A673 (cell line): ENCODE data around the gene SELENBP1. TPM values are rescaled to one million over a fixed set of nuclear protein-coding genes. Genes with fewer than 3 reads are reported as not detected.

ENCODE experiments used
- BruUV-seq: library from RNA; stranded (reverse); fragments of 400-500 nt; replicated peaks from 2 replicates; lab custom pipeline; 2021; lab: Mats Ljungman, UMichigan
- CTCF ChIA-PET: fragments of 300-600 bp; sonication (Branson Sonifier 250); formaldehyde crosslinking; loops from one replicate; lab custom pipeline; 2022; ENCODE audit warnings: antibody characterized with exemption; lab: Charles Lee
- POLR2A ChIA-PET: fragments of 300-600 bp; sonication (Branson Sonifier 250); formaldehyde crosslinking; loops from one replicate; lab custom pipeline; 2022; ENCODE audit warnings: antibody characterized with exemption; ENCODE audit not compliant: low non-redundant PET; lab: Charles Lee
- DNase-seq: peaks from one replicate; pipeline ENCODE4 v3.0.0-alpha.2; 2015; ENCODE audit warnings: low spot score
- H3K27ac ChIP-seq: fragments of 200-600 bp; sonication (generic); 2 replicates; pipeline ENCODE4 v1.5.1; 2016; ENCODE audit warnings: mixed run types, low read depth, mild to moderate bottlenecking, mixed read lengths, antibody characterized with exemption, low read length; ENCODE audit not compliant: poor library complexity, severe bottlenecking
- H3K27me3 ChIP-seq: fragments of 200-600 bp; sonication (generic); replicated peaks from 2 replicates; pipeline ENCODE4 v1.6.1; 2017; ENCODE audit warnings: mixed run types, low read depth, mild to moderate bottlenecking, mixed read lengths, antibody characterized with exemption, low read length; ENCODE audit not compliant: insufficient read depth, poor library complexity
- H3K36me3 ChIP-seq: fragments of 200-600 bp; sonication (generic); 2 replicates; pipeline ENCODE4 v1.6.1; 2016; ENCODE audit warnings: mixed run types, mild to moderate bottlenecking, mixed read lengths, antibody characterized with exemption, low read length; ENCODE audit not compliant: insufficient read depth, poor library complexity, severe bottlenecking
- H3K4me1 ChIP-seq: fragments of 200-600 bp; sonication (generic); 2 replicates; pipeline ENCODE4 v1.6.1; 2017; ENCODE audit warnings: mixed run types, mild to moderate bottlenecking, mixed read lengths, antibody characterized with exemption, low read length; ENCODE audit not compliant: insufficient read depth, poor library complexity, severe bottlenecking
- H3K4me3 ChIP-seq: fragments of 200-600 bp; sonication (generic); 2 replicates; pipeline ENCODE4 v1.5.1; 2016; ENCODE audit warnings: low read depth, mixed run types, mild to moderate bottlenecking, mixed read lengths, low read length; ENCODE audit not compliant: poor library complexity, severe bottlenecking
- H3K9me3 ChIP-seq: fragments of 200-600 bp; sonication (generic); 2 replicates; pipeline ENCODE4 v1.6.1; 2016; ENCODE audit warnings: mixed run types, low read depth, mild to moderate bottlenecking, mixed read lengths, antibody characterized with exemption, low read length; ENCODE audit not compliant: poor library complexity, severe bottlenecking
- EZH2 ChIP-seq: fragments of 200-600 bp; sonication (generic); IDR thresholded peaks from 2 replicates; pipeline ENCODE4 v1.6.1; 2017; ENCODE audit warnings: borderline replicate concordance, low read depth, mild to moderate bottlenecking, mixed read lengths, antibody characterized with exemption, low read length; ENCODE audit not compliant: poor library complexity, severe bottlenecking
- intact Hi-C: fragments of 100-400 bp; cut with micrococcal nuclease; formaldehyde crosslinking; loops from one replicate; pipeline ENCODE4 v1.10.0; 2022; ENCODE audit not compliant: unreplicated experiment
- total RNA-seq: library from RNA; stranded (reverse); gene quantifications from 2 replicates; pipeline ENCODE4 v1.2.3, GENCODE V29; 2021
- TF ChIP-seq, protein P1 (sequence below): fragments of 300-800, 200-600 bp; sonication (generic); conservative IDR thresholded peaks from 2 replicates; pipeline ENCODE4 v1.5.1; 2017; ENCODE audit warnings: low read depth, mild to moderate bottlenecking, antibody characterized with exemption, low read length, moderate library complexity, mixed read lengths

Gene SELENBP1
- total RNA-seq, 1 experiment from 2014 or later = not detected

DNA sequence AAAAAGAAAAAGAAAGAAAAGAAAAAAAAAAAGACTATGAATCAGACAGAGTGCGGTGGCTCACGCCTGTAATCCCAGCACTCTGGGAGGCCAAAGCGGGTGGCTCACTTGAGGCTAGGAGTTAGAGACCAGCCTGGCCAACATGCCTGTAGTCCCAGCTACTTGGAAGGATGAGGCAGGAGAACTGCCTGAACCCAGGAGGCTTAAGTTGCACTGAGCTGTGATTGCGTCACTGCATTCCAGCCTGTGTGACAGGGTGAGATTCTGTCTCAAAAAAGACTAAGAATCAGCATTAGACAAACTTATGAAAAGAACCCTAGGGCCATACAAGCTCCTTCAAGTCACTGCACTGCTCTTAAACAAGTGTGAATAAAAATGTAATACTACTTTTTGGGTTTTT is 43.7 kb upstream of the SELENBP1 start:
- peaks cover 65% of the 10 kb centered on the region for H3K36me3 ChIP-seq
- CTCF ChIA-PET = no interaction called here
- no peaks in the 10 kb centered on the region for H3K27me3 ChIP-seq
- POLR2A ChIA-PET = no interaction called here
- H3K9me3 ChIP-seq = no peaks in the 10 kb centered on the region
- peak; percentile 27 for DNase-seq
- H3K27ac ChIP-seq = no peak overlapping the region
- intact Hi-C loops = no loop called here
- H3K4me1 ChIP-seq = no peaks in the 10 kb centered on the region
- no peak overlapping the region for H3K4me3 ChIP-seq
- BruUV-seq = no TSS peak
- TF ChIP-seq, protein P1, sequence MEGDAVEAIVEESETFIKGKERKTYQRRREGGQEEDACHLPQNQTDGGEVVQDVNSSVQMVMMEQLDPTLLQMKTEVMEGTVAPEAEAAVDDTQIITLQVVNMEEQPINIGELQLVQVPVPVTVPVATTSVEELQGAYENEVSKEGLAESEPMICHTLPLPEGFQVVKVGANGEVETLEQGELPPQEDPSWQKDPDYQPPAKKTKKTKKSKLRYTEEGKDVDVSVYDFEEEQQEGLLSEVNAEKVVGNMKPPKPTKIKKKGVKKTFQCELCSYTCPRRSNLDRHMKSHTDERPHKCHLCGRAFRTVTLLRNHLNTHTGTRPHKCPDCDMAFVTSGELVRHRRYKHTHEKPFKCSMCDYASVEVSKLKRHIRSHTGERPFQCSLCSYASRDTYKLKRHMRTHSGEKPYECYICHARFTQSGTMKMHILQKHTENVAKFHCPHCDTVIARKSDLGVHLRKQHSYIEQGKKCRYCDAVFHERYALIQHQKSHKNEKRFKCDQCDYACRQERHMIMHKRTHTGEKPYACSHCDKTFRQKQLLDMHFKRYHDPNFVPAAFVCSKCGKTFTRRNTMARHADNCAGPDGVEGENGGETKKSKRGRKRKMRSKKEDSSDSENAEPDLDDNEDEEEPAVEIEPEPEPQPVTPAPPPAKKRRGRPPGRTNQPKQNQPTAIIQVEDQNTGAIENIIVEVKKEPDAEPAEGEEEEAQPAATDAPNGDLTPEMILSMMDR = no peak
- no peak for TF ChIP-seq EZH2

DNA sequence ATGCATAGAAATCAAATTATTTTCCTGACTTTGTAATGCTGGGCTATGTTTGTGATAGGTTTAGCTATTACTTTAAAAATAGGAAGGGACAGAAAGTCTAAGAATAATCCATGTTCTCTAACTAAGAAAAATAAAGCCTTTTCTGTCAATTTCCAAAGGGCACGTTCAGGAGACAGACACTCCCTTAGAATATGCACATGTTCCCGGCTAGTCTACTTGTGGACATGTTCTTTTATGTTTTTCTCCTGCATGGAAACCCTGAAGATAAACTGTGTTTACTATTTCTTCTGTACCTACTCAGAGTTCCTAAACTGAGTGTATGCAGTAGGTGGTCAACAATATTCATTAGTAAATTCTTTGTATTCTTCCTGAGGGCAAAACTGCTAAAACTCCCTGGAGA is 39.4 kb upstream of the SELENBP1 start:
- no peak for TF ChIP-seq EZH2
- TF ChIP-seq, protein P1 = no peak
- Histone ChIP-seq H3K4me3 (no peak overlapping the region), H3K27me3 (no peaks in the 10 kb centered on the region), H3K9me3 (no peaks in the 10 kb centered on the region), H3K4me1 (no peaks in the 10 kb centered on the region), H3K27ac (no peak overlapping the region), H3K36me3 (peaks cover 84% of the 10 kb centered on the region)
- no TSS peak for BruUV-seq
- no peak for DNase-seq
- CTCF ChIA-PET = no interaction called here
- intact Hi-C loops = no loop called here
- POLR2A ChIA-PET = no interaction called here

DNA sequence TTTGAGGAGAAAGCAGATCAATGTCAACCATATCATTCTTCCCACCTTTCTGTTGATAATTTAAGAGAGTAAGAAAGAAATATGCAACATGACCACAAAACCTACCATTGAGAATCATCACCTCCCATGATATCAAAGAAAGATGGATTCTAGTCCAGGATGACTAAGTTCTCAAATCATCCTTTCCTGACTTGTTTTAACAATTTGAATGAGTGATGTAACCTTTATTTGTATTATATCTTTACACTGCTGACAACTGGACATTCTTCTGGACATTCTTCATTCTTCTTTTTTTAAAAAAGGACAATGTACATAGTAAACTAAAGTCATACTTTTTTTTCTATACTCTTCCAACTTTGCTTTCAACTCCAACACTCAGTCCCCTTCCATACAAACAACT is 36.4 kb upstream of the SELENBP1 start:
- no peak overlapping the region for H3K27ac ChIP-seq
- POLR2A ChIA-PET = no interaction called here
- no peaks in the 10 kb centered on the region for H3K27me3 ChIP-seq
- no peak overlapping the region for H3K4me3 ChIP-seq
- peaks cover 96% of the 10 kb centered on the region for H3K36me3 ChIP-seq
- H3K9me3 ChIP-seq = no peaks in the 10 kb centered on the region
- DNase-seq = no peak
- no TSS peak for BruUV-seq
- CTCF ChIA-PET = no interaction called here
- H3K4me1 ChIP-seq = no peaks in the 10 kb centered on the region
- intact Hi-C loops = no loop called here
- TF ChIP-seq, protein P1 = no peak
- no peak for TF ChIP-seq EZH2
